GM23338 (cell line): ENCODE measurements around the gene PLD5. TPM values are rescaled to one million over a fixed set of nuclear protein-coding genes. Genes with fewer than 3 reads are reported as not detected.

Experiments
- ATAC-seq: fragments of 200-7000 bp; cut with Tn5 transposase; 3 replicates; pipeline ENCODE4 v1.9.1; 2020
- DNase-seq: peaks from one replicate; pipeline ENCODE4 v3.0.0-alpha.2; 2015; ENCODE audit warnings: low spot score
- H2AFZ ChIP-seq: fragments of 200-600 bp; sonication (generic); 2 replicates; pipeline ENCODE4 v1.8.0; 2016; ENCODE audit warnings: antibody characterized with exemption, mild to moderate bottlenecking, moderate library complexity
- H3F3A ChIP-seq: fragments of 200-600 bp; sonication (generic); replicated peaks from 2 replicates; pipeline ENCODE4 v1.8.0; 2017; ENCODE audit warnings: antibody characterized with exemption, mixed run types, low read depth
- H3K27ac ChIP-seq: fragments of 200-600 bp; sonication (generic); 2 replicates; pipeline ENCODE4 v1.6.1; 2016; ENCODE audit warnings: low read depth
- H3K27me3 ChIP-seq: fragments of 200-600 bp; sonication (generic); 2 replicates; pipeline ENCODE4 v1.8.0; 2016; ENCODE audit warnings: mild to moderate bottlenecking, mixed run types, moderate library complexity; ENCODE audit not compliant: insufficient read depth
- H3K36me3 ChIP-seq: fragments of 200-600 bp; sonication (generic); 2 replicates; pipeline ENCODE4 v1.8.0; 2016; ENCODE audit warnings: mild to moderate bottlenecking; ENCODE audit not compliant: insufficient read depth
- H3K4me1 ChIP-seq: fragments of 200-600 bp; sonication (generic); 2 replicates; pipeline ENCODE4 v1.8.0; 2016; ENCODE audit warnings: mild to moderate bottlenecking, moderate library complexity; ENCODE audit not compliant: insufficient read depth
- H3K4me2 ChIP-seq: fragments of 200-600 bp; sonication (generic); 2 replicates; pipeline ENCODE4 v1.7.1; 2017; ENCODE audit warnings: mixed run types
- H3K4me3 ChIP-seq: fragments of 200-600 bp; sonication (generic); 2 replicates; pipeline ENCODE4 v1.6.1; 2016; ENCODE audit warnings: mixed run types
- H3K79me2 ChIP-seq: fragments of 200-600 bp; sonication (generic); replicated peaks from 2 replicates; pipeline ENCODE4 v1.8.0; 2017; ENCODE audit warnings: mild to moderate bottlenecking; ENCODE audit not compliant: insufficient read depth
- H3K9me2 ChIP-seq: fragments of 200-600 bp; sonication (generic); 2 replicates; pipeline ENCODE4 v1.8.0; 2017; ENCODE audit not compliant: insufficient read depth
- H4K20me1 ChIP-seq: fragments of 200-600 bp; sonication (generic); replicated peaks from 2 replicates; pipeline ENCODE4 v1.8.0; 2017; ENCODE audit warnings: mild to moderate bottlenecking; ENCODE audit not compliant: insufficient read depth
- H3K27ac Mint-ChIP-seq: 2 replicates; pipeline ENCODE4 v1.8.0; 2020; ENCODE audit warnings: inconsistent platforms, mild to moderate bottlenecking, moderate library complexity, mixed read lengths
- H3K27me3 Mint-ChIP-seq: 3 replicates; pipeline ENCODE4 v1.8.0; 2022; ENCODE audit warnings: low read depth, mild to moderate bottlenecking, moderate library complexity, mixed read lengths, inconsistent platforms; ENCODE audit not compliant: insufficient read depth, poor library complexity
- H3K36me3 Mint-ChIP-seq: 3 replicates; pipeline ENCODE4 v1.8.0; 2021; ENCODE audit warnings: low read depth, mild to moderate bottlenecking, inconsistent platforms, moderate library complexity, mixed read lengths
- H3K4me1 Mint-ChIP-seq: 3 replicates; pipeline ENCODE4 v1.8.0; 2020; ENCODE audit warnings: mild to moderate bottlenecking, inconsistent platforms, mixed read lengths
- H3K4me3 Mint-ChIP-seq: 3 replicates; pipeline ENCODE4 v1.8.0; 2021; ENCODE audit warnings: moderate library complexity, mild to moderate bottlenecking, inconsistent platforms, mixed read lengths
- H3K9me3 Mint-ChIP-seq: 3 replicates; pipeline ENCODE4 v1.8.0; 2020; ENCODE audit warnings: moderate library complexity, mild to moderate bottlenecking, inconsistent platforms, mixed read lengths
- CREB1 ChIP-seq: fragments of 250-450 bp; sonication (Bioruptor Pico); IDR thresholded peaks from 2 replicates; pipeline ENCODE4 v1.5.0; 2020; ENCODE audit warnings: low read depth, mild to moderate bottlenecking, moderate library complexity
- EZH2 ChIP-seq: fragments of 200-600 bp; sonication (generic); IDR thresholded peaks from one replicate; pipeline ENCODE4 v1.8.0; 2017; ENCODE audit warnings: antibody characterized with exemption, mild to moderate bottlenecking, low read depth; ENCODE audit not compliant: unreplicated experiment
- EZH2phosphoT487 ChIP-seq: fragments of 200-600 bp; sonication (generic); IDR thresholded peaks from one replicate; pipeline ENCODE4 v1.8.1; 2018; ENCODE audit warnings: antibody characterized with exemption; ENCODE audit not compliant: unreplicated experiment
- JUNB ChIP-seq: IDR thresholded peaks from one replicate; pipeline ENCODE4 v1.6.1; 2016; ENCODE audit warnings: antibody characterized with exemption; ENCODE audit not compliant: unreplicated experiment
- NANOG ChIP-seq: IDR thresholded peaks from 2 replicates; pipeline ENCODE4 v1.6.1; 2016; ENCODE audit warnings: antibody characterized with exemption, borderline replicate concordance
- POLR2AphosphoS5 ChIP-seq: IDR thresholded peaks from 2 replicates; pipeline ENCODE4 v1.6.1; 2016; ENCODE audit warnings: antibody characterized with exemption, low read depth
- STAT1 ChIP-seq: IDR thresholded peaks from one replicate; pipeline ENCODE4 v1.6.1; 2016; ENCODE audit warnings: antibody characterized with exemption; ENCODE audit not compliant: unreplicated experiment
- ZNF114 ChIP-seq: fragments of 250-450 bp; sonication (Bioruptor Pico); IDR thresholded peaks from 2 replicates; pipeline ENCODE4 v1.5.0; 2020; ENCODE audit warnings: mild to moderate bottlenecking, moderate library complexity
- ZNF331 ChIP-seq: fragments of 250-450 bp; sonication (Bioruptor Pico); IDR thresholded peaks from 2 replicates; pipeline ENCODE4 v1.5.0; 2020; ENCODE audit warnings: low read depth, mild to moderate bottlenecking, moderate library complexity
- polyA plus RNA-seq: library from polyadenylated mRNA; unstranded; fragments of >200 nt; fragmentation: Nextera tagmentation; extraction: Ambion mirVana; gene quantifications from 2 replicates; pipeline ENCODE4 v1.2.1, GENCODE V29; 2016
- total RNA-seq: library from RNA; depleted of rRNA; stranded (reverse); fragments of >200 nt; shearing (Covaris generic); gene quantifications from 2 replicates; pipeline ENCODE4 v1.2.3, GENCODE V29; 2014
- TF ChIP-seq, protein P1 (sequence below): IDR thresholded peaks from one replicate; pipeline ENCODE4 v1.6.1; 2018; ENCODE audit warnings: antibody characterized with exemption; ENCODE audit not compliant: unreplicated experiment
- TF ChIP-seq, protein P2 (sequence below), 2 experiments: fragments of 200-600 bp in 1 of 2; sonication (generic) in 1 of 2; conservative IDR thresholded peaks; 2 replicates each; pipeline versions ENCODE4 v1.5.1 to v1.6.1; 2016 to 2017; ENCODE audit warnings: antibody characterized with exemption in 2 of 2, low read depth in 2 of 2, mild to moderate bottlenecking in 2 of 2, moderate library complexity in 1 of 2
- TF ChIP-seq, protein P3 (sequence below): IDR thresholded peaks from 2 replicates; pipeline ENCODE4 v1.6.1; 2016; ENCODE audit warnings: antibody characterized with exemption
- TF ChIP-seq, protein P4 (sequence below): fragments of 250-450 bp; sonication (Bioruptor Pico); IDR thresholded peaks from 2 replicates; pipeline ENCODE4 v1.5.0; 2020; ENCODE audit warnings: mild to moderate bottlenecking, moderate library complexity

The PLD5 gene
- total and polyA plus RNA-seq, 2 experiments from 2014 or later: 5.5 to 5.8 TPM

DNA sequence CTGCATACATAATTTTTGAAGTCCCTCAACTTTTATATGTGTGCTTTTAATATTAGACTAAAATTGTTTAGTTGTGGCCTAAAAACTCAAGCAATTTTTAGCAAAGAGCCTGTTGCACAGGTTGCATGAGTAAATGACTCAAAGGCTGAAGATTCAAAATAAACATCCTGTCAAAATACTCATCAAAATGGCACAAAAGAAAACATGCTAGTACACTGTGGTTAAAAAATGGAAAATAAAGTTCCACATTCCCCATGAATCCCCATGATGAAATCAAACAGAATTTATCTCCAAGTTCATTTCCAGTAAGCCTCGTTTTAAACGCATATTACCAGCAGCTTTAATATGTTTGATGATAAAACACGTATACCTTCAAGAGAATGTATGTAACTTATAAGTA, 295.5 kb downstream of the PLD5 start:
- no peak overlapping the region for H3K4me3 ChIP-seq
- H3K27me3 Mint-ChIP-seq: no peaks in the 10 kb centered on the region
- peaks cover 9% of the 10 kb centered on the region for H3K4me1 ChIP-seq
- H4K20me1 ChIP-seq: no peaks in the 10 kb centered on the region
- no peaks in the 10 kb centered on the region for H3K36me3 Mint-ChIP-seq
- no peak overlapping the region for H3K27ac Mint-ChIP-seq
- no peaks in the 10 kb centered on the region for H3K36me3 ChIP-seq
- ATAC-seq: no peak
- H3K4me2 ChIP-seq: no peak overlapping the region
- no peaks in the 10 kb centered on the region for H3K9me3 Mint-ChIP-seq
- no peaks in the 10 kb centered on the region for H3K27me3 ChIP-seq
- no peak for TF ChIP-seq EZH2
- TF ChIP-seq CREB1 (CRISPR knock-in tag): no peak
- no peak for TF ChIP-seq ZNF331 (CRISPR knock-in tag)
- TF ChIP-seq, protein P1, sequence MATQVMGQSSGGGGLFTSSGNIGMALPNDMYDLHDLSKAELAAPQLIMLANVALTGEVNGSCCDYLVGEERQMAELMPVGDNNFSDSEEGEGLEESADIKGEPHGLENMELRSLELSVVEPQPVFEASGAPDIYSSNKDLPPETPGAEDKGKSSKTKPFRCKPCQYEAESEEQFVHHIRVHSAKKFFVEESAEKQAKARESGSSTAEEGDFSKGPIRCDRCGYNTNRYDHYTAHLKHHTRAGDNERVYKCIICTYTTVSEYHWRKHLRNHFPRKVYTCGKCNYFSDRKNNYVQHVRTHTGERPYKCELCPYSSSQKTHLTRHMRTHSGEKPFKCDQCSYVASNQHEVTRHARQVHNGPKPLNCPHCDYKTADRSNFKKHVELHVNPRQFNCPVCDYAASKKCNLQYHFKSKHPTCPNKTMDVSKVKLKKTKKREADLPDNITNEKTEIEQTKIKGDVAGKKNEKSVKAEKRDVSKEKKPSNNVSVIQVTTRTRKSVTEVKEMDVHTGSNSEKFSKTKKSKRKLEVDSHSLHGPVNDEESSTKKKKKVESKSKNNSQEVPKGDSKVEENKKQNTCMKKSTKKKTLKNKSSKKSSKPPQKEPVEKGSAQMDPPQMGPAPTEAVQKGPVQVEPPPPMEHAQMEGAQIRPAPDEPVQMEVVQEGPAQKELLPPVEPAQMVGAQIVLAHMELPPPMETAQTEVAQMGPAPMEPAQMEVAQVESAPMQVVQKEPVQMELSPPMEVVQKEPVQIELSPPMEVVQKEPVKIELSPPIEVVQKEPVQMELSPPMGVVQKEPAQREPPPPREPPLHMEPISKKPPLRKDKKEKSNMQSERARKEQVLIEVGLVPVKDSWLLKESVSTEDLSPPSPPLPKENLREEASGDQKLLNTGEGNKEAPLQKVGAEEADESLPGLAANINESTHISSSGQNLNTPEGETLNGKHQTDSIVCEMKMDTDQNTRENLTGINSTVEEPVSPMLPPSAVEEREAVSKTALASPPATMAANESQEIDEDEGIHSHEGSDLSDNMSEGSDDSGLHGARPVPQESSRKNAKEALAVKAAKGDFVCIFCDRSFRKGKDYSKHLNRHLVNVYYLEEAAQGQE: no peak
- TF ChIP-seq JUNB: no peak
- TF ChIP-seq STAT1: no peak
- TF ChIP-seq, protein P2, sequence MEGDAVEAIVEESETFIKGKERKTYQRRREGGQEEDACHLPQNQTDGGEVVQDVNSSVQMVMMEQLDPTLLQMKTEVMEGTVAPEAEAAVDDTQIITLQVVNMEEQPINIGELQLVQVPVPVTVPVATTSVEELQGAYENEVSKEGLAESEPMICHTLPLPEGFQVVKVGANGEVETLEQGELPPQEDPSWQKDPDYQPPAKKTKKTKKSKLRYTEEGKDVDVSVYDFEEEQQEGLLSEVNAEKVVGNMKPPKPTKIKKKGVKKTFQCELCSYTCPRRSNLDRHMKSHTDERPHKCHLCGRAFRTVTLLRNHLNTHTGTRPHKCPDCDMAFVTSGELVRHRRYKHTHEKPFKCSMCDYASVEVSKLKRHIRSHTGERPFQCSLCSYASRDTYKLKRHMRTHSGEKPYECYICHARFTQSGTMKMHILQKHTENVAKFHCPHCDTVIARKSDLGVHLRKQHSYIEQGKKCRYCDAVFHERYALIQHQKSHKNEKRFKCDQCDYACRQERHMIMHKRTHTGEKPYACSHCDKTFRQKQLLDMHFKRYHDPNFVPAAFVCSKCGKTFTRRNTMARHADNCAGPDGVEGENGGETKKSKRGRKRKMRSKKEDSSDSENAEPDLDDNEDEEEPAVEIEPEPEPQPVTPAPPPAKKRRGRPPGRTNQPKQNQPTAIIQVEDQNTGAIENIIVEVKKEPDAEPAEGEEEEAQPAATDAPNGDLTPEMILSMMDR (conservative IDR thresholded peaks at IDR 0.05; ENCODE audit: low read depth in 2 of 2): no peak
- TF ChIP-seq, protein P3, sequence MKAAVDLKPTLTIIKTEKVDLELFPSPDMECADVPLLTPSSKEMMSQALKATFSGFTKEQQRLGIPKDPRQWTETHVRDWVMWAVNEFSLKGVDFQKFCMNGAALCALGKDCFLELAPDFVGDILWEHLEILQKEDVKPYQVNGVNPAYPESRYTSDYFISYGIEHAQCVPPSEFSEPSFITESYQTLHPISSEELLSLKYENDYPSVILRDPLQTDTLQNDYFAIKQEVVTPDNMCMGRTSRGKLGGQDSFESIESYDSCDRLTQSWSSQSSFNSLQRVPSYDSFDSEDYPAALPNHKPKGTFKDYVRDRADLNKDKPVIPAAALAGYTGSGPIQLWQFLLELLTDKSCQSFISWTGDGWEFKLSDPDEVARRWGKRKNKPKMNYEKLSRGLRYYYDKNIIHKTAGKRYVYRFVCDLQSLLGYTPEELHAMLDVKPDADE: no peak
- no peak for TF ChIP-seq POLR2AphosphoS5
- no peak for TF ChIP-seq ZNF114 (CRISPR knock-in tag)
- TF ChIP-seq NANOG: no peak
- TF ChIP-seq, protein P4, sequence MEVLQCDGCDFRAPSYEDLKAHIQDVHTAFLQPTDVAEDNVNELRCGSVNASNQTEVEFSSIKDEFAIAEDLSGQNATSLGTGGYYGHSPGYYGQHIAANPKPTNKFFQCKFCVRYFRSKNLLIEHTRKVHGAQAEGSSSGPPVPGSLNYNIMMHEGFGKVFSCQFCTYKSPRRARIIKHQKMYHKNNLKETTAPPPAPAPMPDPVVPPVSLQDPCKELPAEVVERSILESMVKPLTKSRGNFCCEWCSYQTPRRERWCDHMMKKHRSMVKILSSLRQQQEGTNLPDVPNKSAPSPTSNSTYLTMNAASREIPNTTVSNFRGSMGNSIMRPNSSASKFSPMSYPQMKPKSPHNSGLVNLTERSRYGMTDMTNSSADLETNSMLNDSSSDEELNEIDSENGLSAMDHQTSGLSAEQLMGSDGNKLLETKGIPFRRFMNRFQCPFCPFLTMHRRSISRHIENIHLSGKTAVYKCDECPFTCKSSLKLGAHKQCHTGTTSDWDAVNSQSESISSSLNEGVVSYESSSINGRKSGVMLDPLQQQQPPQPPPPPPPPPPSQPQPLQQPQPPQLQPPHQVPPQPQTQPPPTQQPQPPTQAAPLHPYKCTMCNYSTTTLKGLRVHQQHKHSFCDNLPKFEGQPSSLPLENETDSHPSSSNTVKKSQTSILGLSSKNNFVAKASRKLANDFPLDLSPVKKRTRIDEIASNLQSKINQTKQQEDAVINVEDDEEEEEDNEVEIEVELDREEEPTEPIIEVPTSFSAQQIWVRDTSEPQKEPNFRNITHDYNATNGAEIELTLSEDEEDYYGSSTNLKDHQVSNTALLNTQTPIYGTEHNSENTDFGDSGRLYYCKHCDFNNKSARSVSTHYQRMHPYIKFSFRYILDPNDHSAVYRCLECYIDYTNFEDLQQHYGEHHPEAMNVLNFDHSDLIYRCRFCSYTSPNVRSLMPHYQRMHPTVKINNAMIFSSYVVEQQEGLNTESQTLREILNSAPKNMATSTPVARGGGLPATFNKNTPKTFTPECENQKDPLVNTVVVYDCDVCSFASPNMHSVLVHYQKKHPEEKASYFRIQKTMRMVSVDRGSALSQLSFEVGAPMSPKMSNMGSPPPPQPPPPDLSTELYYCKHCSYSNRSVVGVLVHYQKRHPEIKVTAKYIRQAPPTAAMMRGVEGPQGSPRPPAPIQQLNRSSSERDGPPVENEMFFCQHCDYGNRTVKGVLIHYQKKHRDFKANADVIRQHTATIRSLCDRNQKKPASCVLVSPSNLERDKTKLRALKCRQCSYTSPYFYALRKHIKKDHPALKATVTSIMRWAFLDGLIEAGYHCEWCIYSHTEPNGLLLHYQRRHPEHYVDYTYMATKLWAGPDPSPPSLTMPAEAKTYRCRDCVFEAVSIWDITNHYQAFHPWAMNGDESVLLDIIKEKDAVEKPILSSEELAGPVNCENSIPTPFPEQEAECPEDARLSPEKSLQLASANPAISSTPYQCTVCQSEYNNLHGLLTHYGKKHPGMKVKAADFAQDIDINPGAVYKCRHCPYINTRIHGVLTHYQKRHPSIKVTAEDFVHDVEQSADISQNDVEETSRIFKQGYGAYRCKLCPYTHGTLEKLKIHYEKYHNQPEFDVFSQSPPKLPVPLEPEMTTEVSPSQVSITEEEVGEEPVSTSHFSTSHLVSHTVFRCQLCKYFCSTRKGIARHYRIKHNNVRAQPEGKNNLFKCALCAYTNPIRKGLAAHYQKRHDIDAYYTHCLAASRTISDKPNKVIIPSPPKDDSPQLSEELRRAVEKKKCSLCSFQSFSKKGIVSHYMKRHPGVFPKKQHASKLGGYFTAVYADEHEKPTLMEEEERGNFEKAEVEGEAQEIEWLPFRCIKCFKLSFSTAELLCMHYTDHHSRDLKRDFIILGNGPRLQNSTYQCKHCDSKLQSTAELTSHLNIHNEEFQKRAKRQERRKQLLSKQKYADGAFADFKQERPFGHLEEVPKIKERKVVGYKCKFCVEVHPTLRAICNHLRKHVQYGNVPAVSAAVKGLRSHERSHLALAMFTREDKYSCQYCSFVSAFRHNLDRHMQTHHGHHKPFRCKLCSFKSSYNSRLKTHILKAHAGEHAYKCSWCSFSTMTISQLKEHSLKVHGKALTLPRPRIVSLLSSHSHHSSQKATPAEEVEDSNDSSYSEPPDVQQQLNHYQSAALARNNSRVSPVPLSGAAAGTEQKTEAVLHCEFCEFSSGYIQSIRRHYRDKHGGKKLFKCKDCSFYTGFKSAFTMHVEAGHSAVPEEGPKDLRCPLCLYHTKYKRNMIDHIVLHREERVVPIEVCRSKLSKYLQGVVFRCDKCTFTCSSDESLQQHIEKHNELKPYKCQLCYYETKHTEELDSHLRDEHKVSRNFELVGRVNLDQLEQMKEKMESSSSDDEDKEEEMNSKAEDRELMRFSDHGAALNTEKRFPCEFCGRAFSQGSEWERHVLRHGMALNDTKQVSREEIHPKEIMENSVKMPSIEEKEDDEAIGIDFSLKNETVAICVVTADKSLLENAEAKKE (CRISPR knock-in tag): no peak
- TF ChIP-seq EZH2phosphoT487: no peak
- H3K4me1 Mint-ChIP-seq: peaks cover 18% of the 10 kb centered on the region
- H3K9me2 ChIP-seq: no peaks in the 10 kb centered on the region
- no peaks in the 10 kb centered on the region for H3F3A ChIP-seq
- no peak for DNase-seq
- no peak overlapping the region for H3K27ac ChIP-seq
- no peak overlapping the region for H2AFZ ChIP-seq
- H3K4me3 Mint-ChIP-seq: no peak overlapping the region
- H3K79me2 ChIP-seq: no peaks in the 10 kb centered on the region
